Esophagus (tissue), 2 donors: ENCODE measurements around the gene TEAD4. TPM values are rescaled to one million over a fixed set of nuclear protein-coding genes. Genes with fewer than 3 reads are reported as not detected.

ENCODE experiments used
- H3K27ac ChIP-seq, 2 donors: one replicate each; pipeline ENCODE4 v1.5.1; 2013; ENCODE audit warnings: low read depth in 2 of 2, mild to moderate bottlenecking in 2 of 2, inconsistent platforms in 1 of 2, low read length in 1 of 2, moderate library complexity in 1 of 2
- H3K27me3 ChIP-seq, 2 donors: one replicate each; pipeline ENCODE4 v1.6.1; 2013; ENCODE audit warnings: low read length in 2 of 2, control low read depth in 1 of 2, mild to moderate bottlenecking in 1 of 2; ENCODE audit not compliant: insufficient read depth in 2 of 2, control insufficient read depth in 1 of 2
- H3K36me3 ChIP-seq, 2 donors: one replicate each; pipeline ENCODE4 v1.6.1; 2013; ENCODE audit warnings: low read length in 1 of 2; ENCODE audit not compliant: control insufficient read depth in 2 of 2, insufficient read depth in 2 of 2
- H3K4me1 ChIP-seq, 2 donors: one replicate each; pipeline ENCODE4 v1.6.1; 2013; ENCODE audit warnings: low read length in 1 of 2; ENCODE audit not compliant: control insufficient read depth in 2 of 2, insufficient read depth in 2 of 2
- H3K4me3 ChIP-seq, 2 donors: one replicate each; pipeline ENCODE4 v1.5.1; 2013; ENCODE audit warnings: low read length in 2 of 2, mild to moderate bottlenecking in 2 of 2, low read depth in 1 of 2, moderate library complexity in 1 of 2
- H3K9me3 ChIP-seq, 2 donors: one replicate each; pipeline ENCODE4 v1.6.1; 2013; ENCODE audit warnings: mild to moderate bottlenecking in 2 of 2, low read depth in 1 of 2, low read length in 1 of 2, moderate library complexity in 1 of 2; ENCODE audit not compliant: control insufficient read depth in 2 of 2, insufficient read depth in 1 of 2
- WGBS, 2 donors: extraction: QIAGEN DNeasy Blood & Tissue Kit; methylation state at CpG; one replicate each; pipeline ENCODE4 v1.1.7; 2013; 5-methylcytosine and 5-hydroxymethylcytosine counted together
- polyA plus RNA-seq, 2 donors: library from polyadenylated mRNA; stranded (reverse); fragments of 200-250 nt; gene quantifications; one replicate each; pipeline ENCODE4 v1.2.3, GENCODE V29; 2013
- donor health status: healthy with polysubstance abuse.
- donor health status: Bipolar disorder and iron deficiency.

Gene TEAD4
- polyA plus RNA-seq, 2 donors = 4.2 to 8.5 TPM

- Histone ChIP-seq H3K27me3 (no peaks in the 10 kb centered on the region), H3K4me1 (no peaks in the 10 kb centered on the region), H3K9me3 (no peaks in the 10 kb centered on the region), H3K27ac (no peak overlapping the region), H3K36me3 (peaks cover 6 to 23% of the 10 kb centered on the region in 2 donors), H3K4me3 (no peak overlapping the region)
- WGBS, 2 donors = 88 to 95% methylated on average over 15 of the region's 15 CpGs
Measured at GRCh38 chr12:3040026-3040656, 80.9 kb downstream of the TEAD4 start.

- Histone ChIP-seq H3K4me1 (no peaks in the 10 kb centered on the region), H3K27me3 (no peaks in the 10 kb centered on the region), H3K9me3 (no peaks in the 10 kb centered on the region), H3K27ac (no peak overlapping the region), H3K36me3 (peaks cover 6 to 23% of the 10 kb centered on the region in 2 donors), H3K4me3 (no peak overlapping the region)
- 88 to 90% methylated on average over 29 of the region's 29 CpGs for WGBS, 2 donors
Measured at GRCh38 chr12:3040663-3041544, 81.7 kb downstream of the TEAD4 start.

- no peaks in the 10 kb centered on the region for H3K27me3 ChIP-seq
- peaks cover 6 to 23% of the 10 kb centered on the region in 2 donors for H3K36me3 ChIP-seq
- peaks cover 0 to 3% of the 10 kb centered on the region in 2 donors for H3K4me1 ChIP-seq
- H3K9me3 ChIP-seq = no peaks in the 10 kb centered on the region
- 74 to 77% methylated on average over 11 of the region's 11 CpGs for whole genome bisulfite sequencing, 2 donors
- no peak overlapping the region for H3K4me3 ChIP-seq
- H3K27ac ChIP-seq = no peak overlapping the region
Measured at GRCh38 chr12:3041558-3042164, 82.5 kb downstream of the TEAD4 start.

GRCh38 chr12:3042394-3042793 is 83.2 kb downstream of the TEAD4 start:
- no peaks in the 10 kb centered on the region for H3K9me3 ChIP-seq
- H3K4me1 ChIP-seq = peaks cover 0 to 3% of the 10 kb centered on the region in 2 donors
- no peak overlapping the region for H3K27ac ChIP-seq
- H3K4me3 ChIP-seq = no peak overlapping the region
- no peaks in the 10 kb centered on the region for H3K27me3 ChIP-seq
- 49 to 52% methylated on average over 8 of the region's 8 CpGs for WGBS, 2 donors
- H3K36me3 ChIP-seq = peaks cover 6 to 21% of the 10 kb centered on the region in 2 donors

- H3K4me1 ChIP-seq = peaks cover 0 to 3% of the 10 kb centered on the region in 2 donors
- peaks cover 5 to 18% of the 10 kb centered on the region in 2 donors for H3K36me3 ChIP-seq
- no peak overlapping the region for H3K27ac ChIP-seq
- no peaks in the 10 kb centered on the region for H3K9me3 ChIP-seq
- 92 to 94% methylated on average over 4 of the region's 4 CpGs for WGBS, 2 donors
- no peak overlapping the region for H3K4me3 ChIP-seq
- no peaks in the 10 kb centered on the region for H3K27me3 ChIP-seq
Measured at GRCh38 chr12:3042826-3043225, 83.6 kb downstream of the TEAD4 start.

- no peak overlapping the region for H3K4me3 ChIP-seq
- 89 to 92% methylated on average over 7 of the region's 7 CpGs for WGBS, 2 donors
Measured at GRCh38 chr12:3043406-3043805, 84.2 kb downstream of the TEAD4 start.

GRCh38 chr12:3044141-3044630 is 85.0 kb downstream of the TEAD4 start:
- H3K4me1 ChIP-seq = peaks cover 0 to 3% of the 10 kb centered on the region in 2 donors
- H3K27me3 ChIP-seq = no peaks in the 10 kb centered on the region
- peaks cover 0 to 9% of the 10 kb centered on the region in 2 donors for H3K36me3 ChIP-seq
- no peak overlapping the region for H3K4me3 ChIP-seq
- WGBS, 2 donors = 73 to 74% methylated on average over 8 of the region's 8 CpGs
- H3K9me3 ChIP-seq = no peaks in the 10 kb centered on the region
- H3K27ac ChIP-seq = no peak overlapping the region

More at GRCh38 chr12:3043406-3043805, 84.2 kb downstream of the TEAD4 start:
- H3K9me3 ChIP-seq = no peaks in the 10 kb centered on the region
- H3K27ac ChIP-seq = no peak overlapping the region
- H3K36me3 ChIP-seq = peaks cover 0 to 12% of the 10 kb centered on the region in 2 donors
- no peaks in the 10 kb centered on the region for H3K27me3 ChIP-seq
- H3K4me1 ChIP-seq = peaks cover 0 to 3% of the 10 kb centered on the region in 2 donors

GRCh38 chr12:3045494-3045893 is 86.3 kb downstream of the TEAD4 start:
- Histone ChIP-seq H3K27ac (no peak overlapping the region), H3K36me3 (peaks cover 0 to 5% of the 10 kb centered on the region in 2 donors), H3K4me3 (no peak overlapping the region), H3K9me3 (peaks cover 0 to 3% of the 10 kb centered on the region in 2 donors), H3K4me1 (peaks cover 0 to 3% of the 10 kb centered on the region in 2 donors), H3K27me3 (no peaks in the 10 kb centered on the region)
- WGBS, 2 donors = 82 to 93% methylated on average over 5 of the region's 5 CpGs

GRCh38 chr12:3045989-3046388 is 86.8 kb downstream of the TEAD4 start:
- no peaks in the 10 kb centered on the region for H3K27me3 ChIP-seq
- WGBS, 2 donors = 60 to 68% methylated on average over 7 of the region's 7 CpGs

More at GRCh38 chr12:3045989-3046388, 86.8 kb downstream of the TEAD4 start:
- H3K4me1 ChIP-seq = peaks cover 0 to 3% of the 10 kb centered on the region in 2 donors
- peaks cover 0 to under 1% of the 10 kb centered on the region in 2 donors for H3K36me3 ChIP-seq
- peaks cover 0 to 3% of the 10 kb centered on the region in 2 donors for H3K9me3 ChIP-seq
- H3K4me3 ChIP-seq = no peak overlapping the region
- no peak overlapping the region for H3K27ac ChIP-seq
